Measurements from ENCODE around the gene OTOF.

The OTOF gene

DNA sequence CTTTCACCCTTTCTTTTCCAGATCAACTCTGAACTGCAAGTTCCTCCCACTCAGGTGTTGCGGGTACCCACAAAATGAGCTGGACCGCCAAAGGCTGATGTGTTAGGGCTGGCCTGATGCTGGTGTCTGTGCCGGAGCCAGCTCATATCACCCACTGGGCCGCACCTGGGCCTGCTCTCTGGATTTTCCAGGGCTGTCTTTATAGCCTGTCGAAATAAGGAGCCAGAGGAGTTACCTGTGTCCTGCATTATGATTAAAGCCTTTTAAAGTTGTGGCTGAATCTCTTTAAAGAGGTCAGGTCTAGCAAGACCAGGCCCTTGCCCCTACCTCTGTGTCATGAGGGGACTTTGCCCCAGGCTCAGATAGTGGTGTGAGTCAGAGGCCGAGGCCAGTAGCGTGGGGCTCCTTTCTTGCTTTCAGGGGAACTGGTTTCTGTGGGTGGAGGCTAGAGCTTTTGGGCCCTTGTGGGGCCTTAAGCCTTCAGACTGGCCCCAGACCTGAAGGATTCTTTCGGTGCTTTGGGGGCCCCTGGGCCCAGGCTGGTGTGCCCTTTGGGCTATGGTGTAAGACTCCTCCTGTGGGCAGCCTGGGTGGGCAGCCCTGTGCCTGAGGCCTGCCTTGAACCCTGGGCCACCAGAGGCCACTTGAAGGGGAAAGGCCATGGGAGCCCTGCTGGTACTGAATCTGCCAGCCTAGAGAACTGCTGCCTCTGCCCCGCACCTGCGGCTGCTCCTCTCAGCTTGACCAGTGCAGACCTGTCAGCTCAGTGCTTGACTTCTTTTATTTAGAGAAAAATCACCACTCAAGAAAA, 21.3 kb downstream of the OTOF start:
- no peak overlapping the region for H3K27ac ChIP-seq
- peak; percentile 65 for DNase-seq (ENCODE audit: low spot score)
- H3K4me3 ChIP-seq: no peak overlapping the region
- TF ChIP-seq, protein P1, sequence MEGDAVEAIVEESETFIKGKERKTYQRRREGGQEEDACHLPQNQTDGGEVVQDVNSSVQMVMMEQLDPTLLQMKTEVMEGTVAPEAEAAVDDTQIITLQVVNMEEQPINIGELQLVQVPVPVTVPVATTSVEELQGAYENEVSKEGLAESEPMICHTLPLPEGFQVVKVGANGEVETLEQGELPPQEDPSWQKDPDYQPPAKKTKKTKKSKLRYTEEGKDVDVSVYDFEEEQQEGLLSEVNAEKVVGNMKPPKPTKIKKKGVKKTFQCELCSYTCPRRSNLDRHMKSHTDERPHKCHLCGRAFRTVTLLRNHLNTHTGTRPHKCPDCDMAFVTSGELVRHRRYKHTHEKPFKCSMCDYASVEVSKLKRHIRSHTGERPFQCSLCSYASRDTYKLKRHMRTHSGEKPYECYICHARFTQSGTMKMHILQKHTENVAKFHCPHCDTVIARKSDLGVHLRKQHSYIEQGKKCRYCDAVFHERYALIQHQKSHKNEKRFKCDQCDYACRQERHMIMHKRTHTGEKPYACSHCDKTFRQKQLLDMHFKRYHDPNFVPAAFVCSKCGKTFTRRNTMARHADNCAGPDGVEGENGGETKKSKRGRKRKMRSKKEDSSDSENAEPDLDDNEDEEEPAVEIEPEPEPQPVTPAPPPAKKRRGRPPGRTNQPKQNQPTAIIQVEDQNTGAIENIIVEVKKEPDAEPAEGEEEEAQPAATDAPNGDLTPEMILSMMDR (IDR thresholded peaks at IDR 0.05): no peak

DNA sequence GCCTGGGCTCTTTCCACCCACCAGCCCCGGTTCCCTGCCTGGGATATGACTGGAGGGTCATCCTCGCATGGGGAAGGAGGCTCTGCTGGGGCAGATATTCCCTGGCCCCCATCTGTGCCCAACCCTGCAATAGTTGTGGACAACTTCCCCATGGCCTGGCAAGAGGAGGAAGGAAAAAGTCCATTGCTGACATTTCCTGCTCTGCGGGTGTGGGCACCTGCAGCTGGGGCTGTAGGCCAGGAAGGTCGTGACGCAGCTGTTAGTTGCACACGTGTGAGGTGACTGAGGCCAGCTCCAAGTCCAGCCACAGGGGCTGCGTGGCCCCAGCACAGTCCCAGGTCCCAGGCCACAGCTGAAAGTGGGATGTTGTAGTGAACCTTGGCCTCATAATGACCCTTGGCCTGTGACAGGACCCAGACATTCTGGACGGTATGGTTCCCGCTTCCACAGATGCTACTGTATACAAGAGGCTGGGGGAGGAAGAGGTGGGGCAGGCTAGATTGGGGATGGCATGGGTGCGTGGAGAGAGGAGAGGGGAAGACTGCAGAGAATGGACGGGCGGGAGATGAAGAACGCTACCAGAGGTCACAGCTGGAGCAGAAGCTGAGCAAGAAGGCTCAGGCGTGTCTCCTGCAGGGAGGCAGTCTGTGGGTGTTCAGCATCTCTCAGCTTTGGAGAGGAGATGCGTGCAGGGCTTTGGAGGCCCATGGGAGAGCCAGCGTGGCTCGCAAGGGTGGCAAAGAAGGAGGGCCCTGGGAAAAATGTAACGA, 22.1 kb downstream of the OTOF start:
- peak overlapping the region in 1 of 2 donors; percentile 4 for H3K27ac ChIP-seq
- DNase-seq (ENCODE audit: low spot score): peak; percentile 68
- H3K4me3 ChIP-seq: no peak overlapping the region
- TF ChIP-seq, protein P1 (IDR thresholded peaks at IDR 0.05): no peak

DNA sequence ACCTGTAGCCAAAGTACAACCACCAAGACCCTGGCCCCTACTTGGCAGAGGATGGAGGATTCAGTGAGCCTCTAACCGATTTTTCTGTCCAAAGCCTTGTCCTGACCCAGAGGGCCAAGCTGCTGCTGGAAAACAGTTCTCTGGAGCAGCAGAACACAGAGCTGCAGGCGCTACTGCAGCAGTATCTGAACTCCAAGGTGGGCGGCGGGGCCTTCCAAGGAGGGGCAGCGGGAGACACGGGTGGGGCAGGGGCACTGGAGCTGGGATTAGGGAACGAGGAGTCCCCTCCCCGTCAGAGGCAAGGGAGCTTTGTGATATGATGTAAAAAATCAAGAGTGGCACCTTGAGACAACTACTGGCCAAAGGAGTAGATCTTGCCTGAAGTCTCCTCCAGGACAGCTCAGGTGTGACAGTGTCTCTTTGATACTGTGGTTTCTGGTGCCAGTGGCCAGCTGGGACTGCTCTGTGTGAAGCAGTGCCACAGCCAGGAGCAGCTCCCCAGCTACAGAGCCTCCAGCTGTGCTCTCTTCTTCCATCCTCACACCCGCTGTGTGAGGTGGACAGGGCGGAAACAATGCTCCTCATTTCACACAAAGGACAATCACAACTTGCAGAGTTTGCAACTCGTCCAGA, 22.8 kb downstream of the OTOF start:
- TF ChIP-seq, protein P1 (IDR thresholded peaks at IDR 0.05): no peak
- Histone ChIP-seq H3K27ac (no peak overlapping the region), H3K4me3 (no peak overlapping the region)
- peak; percentile 43 for DNase-seq (ENCODE audit: low spot score)

DNA sequence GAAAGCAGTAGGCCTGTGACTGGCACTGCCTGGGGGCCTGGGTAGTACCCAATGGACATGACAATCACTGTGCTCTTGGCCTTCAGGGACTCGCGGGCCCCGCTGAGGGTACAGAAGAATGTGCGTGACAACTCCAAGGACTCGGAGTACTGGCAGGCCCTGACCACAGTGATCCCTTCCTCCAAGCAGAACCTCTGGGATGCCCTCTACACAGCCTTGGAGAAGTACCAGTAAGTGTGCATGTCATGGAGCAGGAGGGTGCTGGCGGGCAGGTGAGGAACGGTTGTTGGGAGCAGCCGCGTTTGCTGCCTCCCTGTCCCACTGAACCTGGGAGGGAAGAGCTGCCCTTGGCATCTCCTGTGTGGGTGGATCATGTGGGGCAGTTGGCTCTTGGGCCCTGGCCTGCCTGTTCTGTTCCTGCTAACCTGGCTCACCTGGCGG, 23.3 kb downstream of the OTOF start:
- no peak overlapping the region for H3K4me3 ChIP-seq
- no peak for DNase-seq (ENCODE audit: low spot score)
- no peak overlapping the region for H3K27ac ChIP-seq
- TF ChIP-seq, protein P1 (IDR thresholded peaks at IDR 0.05): no peak

DNA sequence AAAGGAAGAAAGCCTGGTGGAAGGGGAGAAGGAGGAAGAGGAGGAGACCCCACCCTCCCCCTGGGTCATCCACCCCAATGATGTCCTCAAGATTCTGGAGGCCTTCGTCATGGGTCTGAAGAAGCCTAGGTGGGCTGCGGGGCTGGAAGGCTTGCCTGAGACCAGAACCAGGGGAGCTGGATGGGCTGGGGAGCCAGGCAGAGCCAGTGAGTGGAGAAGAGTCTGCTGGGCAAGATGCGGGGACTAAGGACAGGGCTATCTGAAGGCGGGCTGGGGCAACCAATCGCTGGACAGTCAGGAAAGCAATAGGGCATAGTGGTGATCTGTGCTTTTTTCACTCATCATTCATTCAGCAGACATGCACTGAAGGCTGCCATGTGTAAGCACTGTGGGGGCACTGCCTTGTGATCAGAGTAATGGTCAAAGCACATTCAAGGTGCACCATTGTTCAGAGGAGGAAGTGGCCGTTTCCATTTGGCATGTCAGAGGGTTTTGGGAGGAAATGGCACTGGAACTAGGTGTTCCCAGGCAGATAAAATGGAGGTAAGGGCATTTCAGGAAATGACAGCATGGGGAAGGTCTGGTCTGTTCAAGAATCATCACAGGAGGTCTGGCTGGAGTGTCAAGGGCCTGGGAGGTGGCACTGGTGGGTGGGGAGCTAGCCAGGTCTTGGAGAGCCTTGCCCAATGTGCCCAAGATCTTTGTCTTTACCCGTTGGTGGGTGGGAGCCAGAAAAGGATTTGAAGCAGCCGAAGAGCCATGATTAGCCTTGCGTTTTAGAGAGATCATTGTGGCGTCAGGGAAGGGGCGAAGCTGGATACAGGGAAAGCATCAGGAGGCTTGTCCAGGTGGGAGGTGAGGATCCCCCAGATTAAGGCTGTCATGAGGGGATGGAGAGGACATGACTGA, 24.2 kb downstream of the OTOF start:
- TF ChIP-seq, protein P1 (IDR thresholded peaks at IDR 0.05): no peak
- Histone ChIP-seq H3K27ac (no peak overlapping the region), H3K4me3 (no peak overlapping the region)
- DNase-seq (ENCODE audit: low spot score): no peak

DNA sequence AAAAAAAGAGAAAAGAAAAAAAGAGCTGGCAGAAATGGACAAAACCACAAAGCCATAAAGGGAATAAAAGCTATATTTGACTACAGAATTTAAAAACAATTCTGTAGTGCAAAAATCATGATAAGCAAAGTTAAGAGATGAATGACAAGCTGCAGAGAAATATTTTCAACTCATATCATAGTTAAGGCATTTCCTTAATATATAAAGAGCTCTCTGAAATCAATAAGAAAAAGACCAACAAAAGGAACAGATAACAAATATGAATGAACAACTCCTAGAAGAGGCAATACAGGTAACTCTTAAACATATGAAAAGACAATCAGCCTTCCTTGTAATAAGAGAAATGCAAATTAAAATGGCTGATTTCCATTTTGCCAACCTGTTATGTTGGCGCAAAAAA, 26.2 kb downstream of the OTOF start:
- DNase-seq (ENCODE audit: low spot score): no peak
- Histone ChIP-seq H3K27ac (no peak overlapping the region), H3K4me3 (no peak overlapping the region)
- TF ChIP-seq, protein P1 (IDR thresholded peaks at IDR 0.05): no peak

Data from coronary artery (tissue), 2 donors.